Right kidney (tissue), 1 donor: Measurements from ENCODE around the gene SPOUT1.
A peak's percentile ranks its signal among the peaks of the same experiment; 100 is the strongest.

ENCODE experiments used
- DNase-seq: peaks from one replicate; pipeline ENCODE4 v3.0.0-alpha.2; 2016

SPOUT1 gene

DNA sequence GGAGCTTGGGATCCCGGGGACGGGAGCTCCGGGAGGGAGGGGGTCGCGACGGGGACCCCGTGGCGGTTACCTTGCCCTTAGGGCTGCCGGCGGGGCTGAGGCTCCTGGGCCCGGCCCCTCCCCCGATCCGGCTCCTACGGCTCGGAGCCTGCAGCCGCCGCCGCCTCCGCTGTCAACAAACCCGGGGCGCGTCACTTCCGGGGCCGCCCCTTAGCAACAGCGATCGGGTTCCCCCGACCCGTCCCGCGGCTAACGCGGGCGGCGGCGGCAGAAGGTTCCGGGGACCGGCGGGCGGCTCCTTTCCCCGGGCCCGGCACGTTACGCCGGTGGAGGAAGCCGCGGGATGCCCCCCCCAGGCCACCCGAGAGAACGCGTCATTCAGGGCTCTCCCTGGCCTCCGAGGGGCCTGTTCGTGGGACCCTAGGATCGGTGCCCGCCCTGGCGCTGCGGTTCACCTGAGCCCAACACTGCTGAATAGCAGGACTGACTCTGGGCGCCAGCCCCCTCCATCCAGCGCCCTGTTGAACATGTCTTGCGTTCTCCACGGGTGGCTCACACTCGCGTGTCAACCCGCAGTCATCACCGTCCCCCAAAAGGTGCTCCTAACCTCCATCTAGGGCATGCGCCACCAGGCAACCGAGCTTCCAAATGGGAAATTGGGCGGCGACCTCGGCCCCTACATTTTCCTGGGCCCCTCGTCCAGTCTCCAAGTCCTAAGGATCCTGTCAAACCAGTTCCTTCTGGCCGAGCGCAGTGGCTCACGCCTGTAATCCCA is 57.7 kb downstream of the SPOUT1 start, which contains the start of gene ZER1:
TSS of gene ZER1 (minus strand) at position 183 of the 775 bp plus-strand sequence. CDS start 16,362 bp downstream, outside the sequence.
- peak; percentile 96 for DNase-seq

DNA sequence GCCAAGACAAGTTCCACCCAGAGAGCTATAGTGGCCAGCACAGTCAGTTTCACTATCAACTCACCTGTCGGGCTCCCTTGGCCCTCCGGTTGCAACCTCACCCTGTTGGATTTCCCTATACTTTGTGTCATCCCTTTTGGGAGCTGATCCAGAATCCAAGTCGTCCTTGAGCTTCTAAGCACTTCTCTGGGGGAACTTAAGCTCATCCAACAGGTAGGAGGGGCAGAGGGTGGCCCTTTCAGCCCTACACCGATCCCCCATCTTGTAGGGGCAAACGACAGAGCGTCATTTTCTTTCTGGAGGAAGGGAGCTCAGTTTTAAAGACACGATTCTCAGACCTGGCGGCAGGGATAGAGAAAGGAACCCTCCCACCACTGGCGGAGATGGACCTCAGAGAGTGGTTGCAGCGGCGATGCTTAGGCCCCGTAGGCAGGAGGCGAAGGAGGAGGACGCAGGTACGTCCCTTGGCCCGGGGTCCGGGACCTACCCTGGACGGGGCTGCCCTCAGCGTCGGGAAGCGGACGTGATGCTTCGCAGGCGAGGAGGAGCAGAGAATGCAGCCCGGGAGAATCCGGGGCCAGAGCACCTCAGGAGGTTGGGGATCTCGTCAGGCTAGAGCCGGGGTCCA is 58.4 kb downstream of the SPOUT1 start:
- peak; percentile 71 for DNase-seq

DNA sequence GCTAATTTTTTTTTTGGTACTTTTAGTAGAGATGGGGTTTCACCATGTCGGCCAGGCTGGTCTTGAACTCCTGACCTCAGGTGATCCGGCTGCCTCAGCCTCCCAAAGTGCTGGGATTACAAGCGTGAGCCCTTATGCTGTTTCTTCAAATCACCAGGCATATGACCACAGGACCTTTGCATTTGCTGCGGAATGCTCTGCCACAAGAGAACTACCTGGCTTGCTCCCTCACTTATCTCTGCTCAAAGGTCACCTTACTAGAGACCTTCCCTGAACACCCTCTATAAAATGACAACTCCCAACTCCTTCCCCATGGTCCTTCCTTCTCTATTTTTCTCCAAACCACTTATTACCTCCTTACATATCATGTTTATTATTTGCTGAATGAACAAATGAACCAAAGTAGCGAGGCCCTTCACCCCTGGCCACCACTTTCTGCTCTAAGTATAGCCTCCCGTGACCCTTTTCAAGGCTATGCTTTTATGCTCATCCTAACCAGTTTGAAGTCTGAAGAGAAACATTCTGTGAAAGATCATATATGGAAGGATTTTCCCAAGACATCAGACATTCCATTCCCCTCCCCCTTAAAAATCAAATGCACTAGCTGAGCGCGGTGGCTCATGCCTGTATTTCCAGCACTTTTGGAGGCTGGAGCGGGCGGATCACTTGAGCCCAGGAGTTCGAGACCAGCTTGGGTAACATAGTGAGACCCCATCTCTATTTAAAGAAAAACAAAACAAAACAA is 59.1 kb downstream of the SPOUT1 start:
- no peak for DNase-seq
